Measurements from ENCODE around the gene PGRMC2.
A peak's percentile ranks its signal among the peaks of the same experiment; 100 is the strongest.

PGRMC2 gene

DNA sequence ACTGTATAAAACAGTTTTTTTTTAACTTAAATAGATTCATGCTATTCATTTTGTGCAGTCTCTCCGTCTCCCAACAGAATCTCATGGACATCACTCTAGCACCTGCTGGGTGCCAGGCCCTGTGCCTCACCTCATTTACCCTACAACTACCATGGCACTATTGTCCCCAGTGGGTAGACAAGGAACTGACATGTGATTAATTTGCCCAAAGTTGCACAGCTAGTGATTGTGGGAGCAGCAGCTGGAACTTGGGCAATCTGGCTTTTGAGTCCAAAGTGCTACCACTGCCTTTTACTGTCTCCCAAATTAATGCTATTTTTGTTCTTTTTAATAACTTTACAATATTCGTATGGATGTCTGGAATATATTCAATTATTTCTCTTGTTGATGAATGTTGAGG, 11.2 kb upstream of the PGRMC2 start:
- no peak for DNase-seq (ENCODE audit: low read depth)

- no peak for DNase-seq (ENCODE audit: low read depth)
These were observed 10.6 kb upstream of the PGRMC2 start for GRCh38 chr4:128298146-128298758.

DNA sequence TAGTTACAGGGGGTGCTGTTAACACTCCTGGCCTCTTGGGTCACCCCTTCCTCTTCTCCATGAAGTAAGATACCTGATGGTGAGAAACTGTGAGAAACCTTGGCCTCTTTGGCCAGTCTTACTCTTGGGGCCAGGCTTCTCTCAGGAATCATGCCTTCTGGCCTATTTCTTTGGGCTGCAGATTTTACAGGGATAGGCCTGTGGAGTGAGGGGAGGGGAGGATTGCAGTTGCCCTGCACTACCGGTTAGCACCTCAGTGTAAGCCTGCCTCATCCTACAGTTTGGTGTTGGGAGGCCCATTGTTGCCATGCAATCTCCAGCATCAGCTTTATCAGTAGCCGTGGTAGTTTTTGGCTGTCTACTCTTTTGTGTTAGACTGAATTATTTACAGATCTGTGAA, 7.6 kb upstream of the PGRMC2 start:
- DNase-seq (ENCODE audit: low read depth), result no peak

DNA sequence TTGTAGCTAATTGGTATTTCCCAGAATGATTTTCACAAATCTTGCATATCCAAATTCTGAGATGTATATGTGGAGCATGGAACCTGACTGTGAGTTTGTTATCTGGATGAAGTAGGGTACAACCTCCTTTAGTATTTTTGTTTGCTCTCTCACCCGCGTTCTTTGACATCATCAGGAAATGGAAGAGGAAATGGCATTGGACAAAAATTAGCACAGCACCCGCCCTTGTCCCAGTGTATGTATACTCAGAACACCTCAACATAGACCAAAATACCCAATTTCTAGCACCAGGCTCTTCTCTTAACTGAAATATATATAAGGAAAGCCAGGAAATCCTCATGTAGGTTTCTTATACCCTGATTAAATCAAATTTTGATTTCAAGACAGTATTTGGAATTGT, 6.9 kb upstream of the PGRMC2 start:
- no peak for DNase-seq (ENCODE audit: low read depth)

GRCh38 chr4:128292349-128292748, 4.7 kb upstream of the PGRMC2 start:
- DNase-seq (ENCODE audit: low read depth), result no peak

- no peak for DNase-seq (ENCODE audit: low read depth)
These were observed 3.5 kb upstream of the PGRMC2 start for GRCh38 chr4:128291096-128291495.

- DNase-seq (ENCODE audit: low read depth), result no peak
These were observed 2.9 kb upstream of the PGRMC2 start for GRCh38 chr4:128290526-128290925.

- DNase-seq (ENCODE audit: low read depth), result no peak
These were observed 2.0 kb upstream of the PGRMC2 start for GRCh38 chr4:128289523-128290158.

DNA sequence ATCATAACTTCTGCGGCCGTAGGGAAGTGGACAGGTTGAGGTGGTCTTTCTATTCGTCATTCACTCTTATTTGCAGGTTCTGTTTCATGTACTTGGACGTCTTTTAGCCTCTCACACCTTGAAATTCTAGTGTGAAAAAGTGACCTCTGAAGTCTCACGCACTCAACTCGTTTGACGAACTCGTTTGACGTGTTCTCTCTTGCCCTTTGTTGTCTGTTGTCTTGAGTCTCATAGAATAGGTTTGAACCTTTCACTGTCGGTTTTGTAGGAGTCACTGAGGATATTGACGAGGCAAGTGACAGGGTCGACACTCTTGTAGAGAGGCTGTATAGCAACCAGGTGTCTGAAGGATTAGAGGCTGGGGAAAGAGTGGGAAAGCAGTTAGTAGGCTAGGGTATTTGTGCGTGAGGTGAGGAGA, 1.1 kb upstream of the PGRMC2 start:
- DNase-seq (ENCODE audit: low read depth), result no peak

- peak; percentile 98 for DNase-seq (ENCODE audit: low read depth)
These were observed 467 bp upstream of the PGRMC2 start for GRCh38 chr4:128287871-128288688.

DNA sequence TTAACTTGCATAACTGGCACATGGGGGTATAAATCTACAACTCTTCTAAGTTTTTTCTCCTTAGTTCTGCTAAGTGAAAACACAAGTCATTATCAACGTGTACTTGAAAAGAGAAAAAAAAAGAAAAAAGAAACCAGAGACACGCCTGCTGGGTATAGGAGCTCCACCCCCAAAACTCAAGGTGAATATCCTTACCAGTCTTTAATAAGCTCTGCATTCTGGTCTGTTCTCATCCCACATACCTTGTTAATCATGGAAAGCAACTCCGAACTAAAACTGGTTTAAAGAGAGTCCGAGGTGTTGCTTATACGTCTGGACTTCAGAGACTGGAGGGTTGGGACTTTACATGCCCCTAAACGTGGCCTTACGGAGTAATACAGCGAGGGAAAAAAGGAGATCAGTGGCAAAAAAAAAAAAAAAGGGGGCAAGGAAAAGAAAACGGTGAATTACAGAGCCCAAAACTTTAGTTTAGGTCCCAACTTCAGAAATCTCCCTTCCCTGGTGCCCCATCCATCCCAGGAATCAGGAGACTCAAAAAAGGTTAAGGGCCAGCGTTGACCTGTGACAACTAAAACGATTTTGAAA, 1.0 kb downstream of the PGRMC2 start:
- DNase-seq (ENCODE audit: low read depth), result no peak

DNA sequence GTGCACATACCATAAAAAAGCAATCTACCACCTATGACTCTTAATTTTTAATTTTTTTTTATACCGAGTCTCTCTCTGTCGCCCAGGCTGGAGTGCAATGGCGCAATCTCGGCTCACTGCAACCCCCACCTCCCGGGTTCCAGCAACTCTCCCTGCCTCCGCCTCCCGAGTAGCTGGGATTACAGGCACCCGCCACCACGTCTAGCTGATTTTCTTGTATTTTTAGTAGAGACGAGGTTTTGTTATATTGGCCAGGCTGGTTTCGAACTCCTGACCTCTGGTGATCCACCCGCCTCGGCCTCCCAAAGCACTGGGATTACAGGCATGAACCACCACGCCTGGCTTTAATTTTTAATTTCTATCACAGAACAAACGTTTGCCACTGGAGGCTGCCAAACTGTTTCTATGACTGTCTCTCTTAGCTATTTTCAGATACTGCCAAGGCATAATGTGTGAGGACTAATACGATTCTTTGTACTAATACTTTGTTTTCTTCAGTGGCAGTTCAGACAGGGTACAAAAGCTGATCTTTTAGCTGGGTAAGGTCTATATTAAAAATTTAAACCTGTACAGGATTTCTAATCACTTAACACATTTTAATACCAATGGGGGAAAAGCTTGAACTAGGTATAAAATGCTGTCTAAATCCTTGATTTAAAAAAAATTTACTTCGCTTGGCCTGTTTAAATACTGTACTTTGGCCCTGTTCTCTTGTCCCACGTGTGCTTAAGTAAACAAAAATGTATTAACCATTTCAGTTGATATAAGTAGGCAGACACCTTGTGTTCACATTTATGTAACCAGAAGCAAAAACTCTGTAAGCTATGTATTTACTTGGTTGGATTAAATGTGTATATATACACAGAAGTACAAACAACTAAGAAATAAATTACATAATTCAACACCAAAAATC, 2.3 kb downstream of the PGRMC2 start:
- DNase-seq (ENCODE audit: low read depth), result no peak

GRCh38 chr4:128284317-128284716, 3.3 kb downstream of the PGRMC2 start:
- no peak for DNase-seq (ENCODE audit: low read depth)

DNA sequence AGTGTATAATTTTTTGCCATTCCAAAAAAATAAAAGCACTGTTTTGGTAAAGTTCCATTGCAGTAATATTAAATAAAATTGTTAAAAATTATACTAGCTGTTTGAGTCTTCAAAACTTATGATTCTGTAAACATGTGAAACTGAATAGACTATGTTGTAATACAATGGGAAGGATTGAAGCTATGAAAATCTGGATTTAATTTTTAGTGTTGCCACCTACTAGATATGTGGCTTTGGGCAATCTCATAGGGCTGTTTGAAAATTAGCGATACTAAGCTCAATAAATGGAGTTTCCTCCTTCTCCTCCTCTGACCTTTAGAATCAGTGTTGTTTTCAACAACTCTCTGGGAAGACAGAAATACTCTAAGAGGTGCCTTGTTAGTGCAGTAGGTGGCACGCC, 4.5 kb downstream of the PGRMC2 start:
- no peak for DNase-seq (ENCODE audit: low read depth)

DNA sequence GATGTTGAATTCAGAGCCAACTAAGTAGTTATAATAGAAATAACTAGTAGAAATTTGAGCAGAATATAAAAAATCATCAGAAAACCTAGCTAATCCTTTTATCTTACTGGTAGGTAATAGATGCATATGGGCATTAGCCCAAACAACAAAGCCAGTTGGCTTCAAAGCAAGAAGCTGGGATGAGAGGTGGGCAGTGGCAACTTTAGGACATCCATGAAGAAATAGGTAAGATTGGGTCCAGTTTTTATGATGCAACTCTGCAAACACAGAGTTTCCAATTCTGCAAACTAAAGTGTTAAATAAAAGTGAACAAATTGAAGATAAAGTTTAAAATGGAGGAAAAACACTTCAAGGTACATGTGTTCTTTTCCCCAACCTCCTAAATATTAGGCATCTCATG, 5.1 kb downstream of the PGRMC2 start:
- DNase-seq (ENCODE audit: low read depth), result no peak

DNA sequence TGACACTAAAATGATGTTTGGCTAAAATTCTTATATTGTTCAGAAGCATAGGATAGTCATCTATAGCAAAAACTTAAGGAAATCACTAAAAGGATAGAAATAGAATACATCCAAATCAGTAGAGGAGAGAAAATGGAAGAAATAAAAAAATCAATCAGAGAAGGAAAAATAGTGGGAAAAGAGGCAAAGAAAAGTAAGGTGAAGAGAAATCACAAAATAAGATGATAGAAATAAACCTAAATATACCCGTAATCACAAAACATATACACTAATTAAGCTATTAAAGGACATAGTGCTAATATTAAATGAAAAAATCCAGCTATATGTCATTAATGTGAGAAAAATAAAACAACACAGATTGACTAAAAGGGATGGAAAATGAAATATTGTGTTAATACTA, 6.3 kb downstream of the PGRMC2 start:
- DNase-seq (ENCODE audit: low read depth), result no peak

DNA sequence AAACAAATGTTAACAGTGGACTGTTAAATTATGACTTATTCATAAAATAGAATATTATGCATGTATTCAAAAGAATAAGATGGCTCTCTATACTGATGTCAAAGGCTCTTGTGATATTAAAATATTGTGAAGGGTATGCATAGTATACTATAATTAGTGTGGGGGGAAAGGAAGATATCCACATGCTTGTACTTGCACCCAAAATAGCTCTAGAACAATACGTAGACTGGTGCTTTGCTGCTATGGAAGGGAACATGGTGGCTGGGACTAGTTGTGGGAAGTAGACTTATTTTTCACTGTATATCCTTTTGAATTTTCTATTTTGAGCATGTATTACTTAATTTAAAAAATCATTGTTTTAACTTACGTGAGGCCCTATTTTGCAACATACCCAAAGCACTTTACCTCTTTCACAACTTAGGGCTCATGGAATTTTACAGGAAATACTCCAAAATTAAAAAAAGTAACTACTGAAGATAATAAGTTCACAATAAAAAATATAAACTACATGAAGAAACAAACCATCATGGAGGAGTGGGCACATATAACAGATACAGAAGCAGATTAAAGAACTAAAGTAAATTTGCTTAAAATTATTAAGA, 7.9 kb downstream of the PGRMC2 start:
- no peak for DNase-seq (ENCODE audit: low read depth)

DNA sequence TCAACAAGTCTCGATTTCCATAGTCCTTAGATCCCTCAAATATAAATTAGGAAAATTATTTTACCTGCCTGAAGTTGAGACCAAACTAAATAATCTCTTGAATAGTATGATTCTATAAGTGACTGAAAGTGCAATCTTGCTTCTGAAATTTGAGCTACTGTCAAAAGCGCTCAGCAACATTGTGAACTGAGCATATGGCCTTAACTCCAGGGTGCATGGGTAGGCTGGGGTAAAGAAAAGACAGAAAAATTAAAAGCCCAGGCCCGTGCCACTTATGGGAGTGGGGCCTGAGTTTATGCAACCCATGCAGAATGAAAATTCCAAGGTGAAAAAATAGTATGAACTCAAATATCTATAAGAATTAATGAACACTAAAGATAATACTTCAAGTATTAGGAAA, 9.8 kb downstream of the PGRMC2 start:
- no peak for DNase-seq (ENCODE audit: low read depth)

DNA sequence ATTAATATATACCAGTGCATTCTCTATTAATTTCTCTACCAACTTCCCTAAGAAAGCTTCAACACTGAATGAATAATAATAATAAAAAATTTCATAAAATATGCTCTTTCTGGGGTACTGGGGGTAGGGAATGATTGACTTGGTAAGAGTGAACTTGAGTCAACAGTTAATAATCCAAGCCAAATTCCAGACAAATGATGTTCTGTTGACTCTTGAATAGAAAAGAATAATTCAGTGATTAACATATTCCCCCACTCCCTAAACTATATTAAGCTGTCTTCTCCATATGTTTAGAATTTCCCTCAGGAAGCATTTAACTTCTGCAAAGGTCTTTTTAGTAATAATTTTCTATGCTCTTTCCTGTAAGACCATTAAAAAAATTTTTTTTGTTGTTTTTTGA, 12.3 kb downstream of the PGRMC2 start:
- DNase-seq (ENCODE audit: low read depth), result no peak

- DNase-seq (ENCODE audit: low read depth), result no peak
These were observed 16.1 kb downstream of the PGRMC2 start for GRCh38 chr4:128271551-128271950.

DNA sequence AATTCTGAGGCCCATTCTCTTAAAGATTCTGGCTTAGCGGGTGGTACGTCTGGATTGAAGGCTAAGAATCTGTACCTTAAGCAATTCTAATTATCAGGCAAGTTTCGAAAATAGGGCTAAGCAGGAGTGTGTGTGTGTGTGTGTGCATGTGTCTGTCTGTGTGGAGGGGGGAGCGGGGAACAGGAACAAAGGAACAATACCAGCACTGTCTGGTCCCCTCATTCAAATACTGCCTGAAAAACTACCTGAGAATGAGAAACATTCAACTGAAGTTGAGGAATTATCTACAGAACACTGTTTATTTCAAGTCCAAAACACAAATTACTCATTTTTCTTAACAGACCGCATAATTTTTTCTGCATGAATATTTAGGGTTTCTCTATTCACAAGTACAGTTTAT, 18.6 kb downstream of the PGRMC2 start:
- no peak for DNase-seq (ENCODE audit: low read depth)

DNA sequence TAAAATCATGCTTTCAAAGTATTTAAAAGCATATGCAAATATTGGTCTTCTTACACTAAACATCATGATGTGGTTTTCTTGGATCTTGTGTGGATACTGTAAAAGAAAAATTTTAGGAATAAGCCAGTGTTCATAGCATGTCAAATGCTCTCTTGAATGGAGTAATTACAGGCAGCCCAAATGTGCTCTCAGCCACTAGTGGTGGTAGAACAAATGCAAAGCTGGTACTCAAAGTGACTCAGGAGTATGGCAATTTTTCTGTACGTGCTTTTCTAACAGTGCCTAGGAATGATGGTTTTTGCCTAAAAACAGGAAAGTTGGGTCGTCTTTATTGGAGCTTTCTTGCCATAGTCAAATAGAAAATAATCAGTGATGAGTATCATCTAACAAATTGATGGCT, 19.9 kb downstream of the PGRMC2 start:
- no peak for DNase-seq (ENCODE audit: low read depth)

Data from activated T-cell treated with anti-CD3 and anti-CD28 coated beads for 48 hours (primary cell).